Islet precursor cell (in vitro differentiated cells): Measurements from ENCODE around the gene HK2.
"Not testable (repeated sequence)": the region's sequence is repeated elsewhere in the genome, so short reads cannot be mapped to it uniquely, and the experiment has no call there.

Experiments used
- DNase-seq: peaks from one replicate; pipeline ENCODE4 v3.0.0-alpha.2; 2018

Gene HK2

DNA sequence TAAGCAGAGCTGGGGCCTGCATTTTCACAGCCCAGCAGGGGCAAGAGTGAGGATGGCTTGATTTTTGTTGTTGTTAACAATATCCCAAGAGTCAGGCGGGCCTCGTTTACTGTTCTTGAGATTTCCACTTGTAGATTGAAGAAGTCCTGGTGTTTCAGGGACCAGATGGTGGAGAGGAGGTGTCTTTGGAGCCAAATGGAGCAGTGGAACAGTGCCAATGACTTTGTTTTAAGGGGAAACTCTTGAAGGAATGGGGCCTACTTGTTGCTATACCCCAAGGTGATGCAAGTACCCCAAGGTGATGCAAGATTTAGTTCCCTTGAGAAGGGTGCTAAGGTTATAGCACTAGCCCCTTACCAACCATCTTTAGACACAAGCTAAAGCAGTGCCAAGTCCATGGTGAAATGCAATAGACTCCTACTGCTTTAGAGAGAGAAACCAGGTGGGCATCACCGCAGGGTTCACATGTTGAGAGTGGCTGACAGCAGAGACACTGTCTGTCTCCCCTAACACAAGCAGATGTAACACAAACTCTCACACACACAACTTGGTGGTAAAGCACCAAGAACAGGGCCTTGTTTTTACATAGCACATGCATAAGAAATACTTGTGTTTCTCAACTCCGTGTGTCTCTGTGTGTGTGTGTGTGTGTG, 44.0 kb downstream of the HK2 start:
- no peak for DNase-seq

GRCh38 chr2:74878551-74878950, 44.6 kb downstream of the HK2 start:
- DNase-seq, result no peak

DNA sequence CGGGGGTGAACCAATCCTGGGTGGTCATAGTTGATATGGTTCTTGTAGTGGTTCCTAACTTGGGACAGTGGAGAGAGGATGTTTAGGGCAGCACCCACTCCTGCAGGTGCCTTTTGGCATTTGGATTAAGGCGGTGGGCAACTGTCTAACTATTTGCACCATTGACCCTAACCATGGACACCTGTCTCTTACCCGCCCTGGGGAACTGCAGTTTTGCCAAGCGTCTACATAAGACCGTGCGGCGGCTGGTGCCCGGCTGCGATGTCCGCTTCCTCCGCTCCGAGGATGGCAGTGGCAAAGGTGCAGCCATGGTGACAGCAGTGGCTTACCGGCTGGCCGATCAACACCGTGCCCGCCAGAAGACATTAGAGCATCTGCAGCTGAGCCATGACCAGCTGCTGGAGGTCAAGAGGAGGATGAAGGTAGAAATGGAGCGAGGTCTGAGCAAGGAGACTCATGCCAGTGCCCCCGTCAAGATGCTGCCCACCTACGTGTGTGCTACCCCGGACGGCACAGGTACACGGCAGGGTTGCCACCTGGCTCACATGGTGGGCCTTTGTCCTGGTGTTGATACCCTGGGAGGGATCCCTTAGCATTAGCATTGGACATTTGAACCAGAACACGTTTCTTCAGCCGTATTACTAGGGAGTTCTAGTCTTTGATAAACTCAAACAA, 46.3 kb downstream of the HK2 start:
- DNase-seq, result no peak

- DNase-seq, result peak; percentile 93
Measured at GRCh38 chr2:74881176-74881575, 47.2 kb downstream of the HK2 start.

DNA sequence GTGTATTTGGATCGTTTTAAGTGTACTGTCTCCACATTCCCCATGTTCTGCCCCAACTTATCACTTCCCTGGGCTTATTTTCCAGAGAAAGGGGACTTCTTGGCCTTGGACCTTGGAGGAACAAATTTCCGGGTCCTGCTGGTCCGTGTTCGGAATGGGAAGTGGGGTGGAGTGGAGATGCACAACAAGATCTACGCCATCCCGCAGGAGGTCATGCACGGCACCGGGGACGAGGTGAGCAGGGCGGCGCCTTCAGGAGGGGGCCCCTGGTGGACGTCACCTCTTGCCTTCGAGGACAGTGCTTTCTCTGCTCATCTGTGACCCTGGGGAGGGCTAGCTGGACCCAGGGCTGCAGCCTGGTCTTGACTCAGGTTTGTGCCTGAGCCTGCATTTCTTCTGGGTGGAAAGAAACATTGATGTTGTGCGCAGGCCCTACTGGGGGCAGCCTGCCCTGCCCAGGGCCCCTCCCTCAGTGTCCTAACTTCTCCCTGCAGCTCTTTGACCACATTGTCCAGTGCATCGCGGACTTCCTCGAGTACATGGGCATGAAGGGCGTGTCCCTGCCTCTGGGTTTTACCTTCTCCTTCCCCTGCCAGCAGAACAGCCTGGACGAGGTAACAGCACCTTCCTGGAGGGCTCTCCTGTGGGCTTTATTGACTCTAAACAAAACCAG, 47.8 kb downstream of the HK2 start:
- DNase-seq, result no peak

DNA sequence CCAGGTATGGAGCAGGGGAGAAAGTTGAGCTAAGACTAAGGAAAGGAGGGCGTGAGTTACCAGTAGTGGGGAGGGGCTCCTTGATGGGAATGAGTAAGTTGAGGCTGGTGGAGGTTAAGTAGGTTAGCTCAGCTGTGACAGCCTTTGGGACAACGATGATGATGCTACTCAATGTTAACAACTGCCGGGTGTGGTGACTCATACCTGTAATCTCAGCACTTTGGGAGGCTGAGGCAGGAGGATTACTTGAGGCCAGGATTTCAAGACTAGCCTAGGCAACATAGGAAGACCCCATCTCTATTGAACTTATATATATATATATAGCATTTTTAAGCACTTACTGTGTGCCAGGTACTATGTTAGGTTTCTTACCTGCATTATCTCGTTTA, 48.4 kb downstream of the HK2 start:
- DNase-seq, result no peak

DNA sequence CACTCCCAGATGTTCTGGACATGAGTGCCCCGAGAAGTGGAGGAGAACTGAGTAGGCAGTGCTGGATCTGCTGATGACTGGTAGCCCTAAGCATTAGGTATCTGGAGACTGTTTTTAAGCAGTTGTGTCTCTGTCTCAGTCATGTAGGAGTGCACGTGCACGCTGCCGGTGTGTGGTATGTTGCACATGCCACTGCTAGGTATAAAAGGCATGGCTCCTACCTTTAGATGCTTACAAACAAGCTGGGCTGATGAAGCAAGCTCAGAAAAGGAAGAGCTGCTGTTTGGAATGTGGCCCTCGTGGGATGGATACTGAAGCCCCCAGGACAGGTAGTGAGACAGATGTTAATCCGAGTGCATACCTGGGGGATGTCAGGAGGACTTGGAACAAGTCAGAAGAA, 49.1 kb downstream of the HK2 start:
- no peak for DNase-seq

DNA sequence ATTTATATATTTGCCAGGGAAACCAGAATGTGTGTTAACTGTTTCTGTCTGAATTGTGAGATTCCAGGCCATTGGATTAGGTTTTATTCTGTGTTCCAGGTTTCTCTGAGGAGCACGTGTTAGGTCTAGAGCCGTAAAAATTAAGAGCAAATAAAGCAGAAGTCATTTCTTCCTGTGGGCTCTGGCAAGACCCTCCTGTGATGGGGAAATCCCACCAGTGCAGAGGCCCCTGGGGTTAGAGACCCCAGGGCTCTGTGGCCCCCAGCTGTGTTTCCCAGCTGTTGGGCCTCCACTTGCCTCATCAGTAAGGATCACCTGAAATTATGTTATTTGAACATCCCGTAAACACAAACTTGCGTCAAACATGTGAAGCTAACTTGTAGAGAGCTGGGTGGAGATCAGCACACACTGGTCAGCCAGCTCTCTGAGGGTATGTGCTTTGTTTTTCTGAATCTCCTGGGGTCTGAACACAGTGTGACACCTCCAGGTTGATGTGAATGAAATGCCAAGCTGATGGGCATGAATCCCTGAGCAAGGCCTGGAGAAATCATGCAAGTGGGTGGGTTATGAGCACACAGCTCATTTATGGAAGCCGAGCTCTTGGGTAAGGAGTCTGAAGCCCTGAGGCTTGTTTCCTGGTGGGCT, 50.3 kb downstream of the HK2 start:
- DNase-seq, result no peak

GRCh38 chr2:74884866-74885265, 50.9 kb downstream of the HK2 start:
- no peak for DNase-seq

DNA sequence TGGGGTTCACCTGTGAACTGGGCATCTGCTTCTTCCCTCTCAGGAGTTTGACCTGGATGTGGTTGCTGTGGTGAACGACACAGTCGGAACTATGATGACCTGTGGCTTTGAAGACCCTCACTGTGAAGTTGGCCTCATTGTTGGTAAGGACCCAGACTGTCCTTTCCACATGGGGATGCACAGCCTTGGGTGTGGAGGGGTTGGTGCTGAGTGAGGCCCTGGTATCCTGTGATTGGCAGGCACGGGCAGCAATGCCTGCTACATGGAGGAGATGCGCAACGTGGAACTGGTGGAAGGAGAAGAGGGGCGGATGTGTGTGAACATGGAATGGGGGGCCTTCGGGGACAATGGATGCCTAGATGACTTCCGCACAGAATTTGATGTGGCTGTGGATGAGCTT, 52.3 kb downstream of the HK2 start:
- DNase-seq, result no peak

- DNase-seq, result no peak
Measured at GRCh38 chr2:74886811-74887210, 52.9 kb downstream of the HK2 start.

- peak; percentile 83 for DNase-seq
Measured at GRCh38 chr2:74887445-74887951, 53.6 kb downstream of the HK2 start.

DNA sequence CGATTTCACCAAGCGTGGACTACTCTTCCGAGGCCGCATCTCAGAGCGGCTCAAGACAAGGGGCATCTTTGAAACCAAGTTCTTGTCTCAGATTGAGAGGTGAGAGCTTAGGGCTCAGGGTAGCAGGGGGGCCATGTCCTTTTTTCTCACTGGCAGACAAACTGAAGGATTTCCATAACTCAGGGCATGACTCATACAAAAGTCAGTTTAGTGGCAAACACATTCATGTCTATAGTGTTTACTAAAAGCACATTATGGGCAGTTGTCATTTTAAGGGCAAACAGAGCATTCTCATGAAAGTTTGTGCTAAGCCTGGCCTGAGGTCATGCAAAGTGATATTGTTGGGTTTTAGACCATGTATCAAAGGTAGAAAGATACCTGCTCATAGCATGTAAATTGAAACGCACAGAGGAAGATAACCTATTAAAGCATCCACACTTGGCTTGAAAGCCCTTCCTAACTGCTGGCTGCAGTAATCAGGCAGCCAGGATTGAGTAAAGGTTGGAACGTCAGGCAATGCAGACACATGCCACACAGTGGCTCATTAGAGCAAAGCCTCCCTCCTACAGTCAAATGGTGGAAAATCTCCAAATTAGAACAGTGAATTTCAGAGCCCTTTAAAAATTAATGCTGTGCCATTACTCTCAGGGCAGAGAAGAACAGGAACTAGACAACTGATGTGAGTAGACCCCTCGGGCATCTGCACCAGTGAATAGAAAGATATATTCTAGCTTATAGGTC, 54.2 kb downstream of the HK2 start:
- no peak for DNase-seq

GRCh38 chr2:74889159-74889558, 55.2 kb downstream of the HK2 start:
- no peak for DNase-seq

- DNase-seq, result no peak
Measured at GRCh38 chr2:74890711-74891110, 56.8 kb downstream of the HK2 start.

GRCh38 chr2:74891136-74891764, 57.3 kb downstream of the HK2 start:
- no peak for DNase-seq

- not testable (repeated sequence) for DNase-seq
Measured at GRCh38 chr2:74891816-74892215, 57.9 kb downstream of the HK2 start.

DNA sequence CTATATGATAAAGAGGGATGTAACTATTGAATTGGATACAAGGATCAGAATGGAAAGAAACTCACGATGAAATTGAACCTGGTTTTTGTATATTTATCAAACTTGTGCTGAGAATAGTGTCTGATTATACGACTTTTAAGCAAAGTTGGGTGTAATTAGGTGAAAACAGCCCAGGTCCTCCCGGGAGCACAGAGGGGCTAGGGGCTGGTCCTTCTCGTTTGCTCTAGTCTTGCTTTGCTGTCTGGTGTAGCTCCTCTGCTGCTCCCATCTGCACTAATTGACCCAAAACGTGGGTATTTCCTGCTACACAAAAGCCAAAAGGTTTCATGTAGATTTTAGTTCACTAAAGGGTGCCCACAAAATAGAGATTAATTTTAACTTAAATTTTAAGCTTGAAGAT, 58.7 kb downstream of the HK2 start:
- no peak for DNase-seq

- no peak for DNase-seq
Measured at GRCh38 chr2:74893332-74893731, 59.4 kb downstream of the HK2 start.

GRCh38 chr2:74894272-74894981, 60.5 kb downstream of the HK2 start:
- DNase-seq, result no peak

GRCh38 chr2:74895001-74895400, 61.1 kb downstream of the HK2 start:
- no peak for DNase-seq

DNA sequence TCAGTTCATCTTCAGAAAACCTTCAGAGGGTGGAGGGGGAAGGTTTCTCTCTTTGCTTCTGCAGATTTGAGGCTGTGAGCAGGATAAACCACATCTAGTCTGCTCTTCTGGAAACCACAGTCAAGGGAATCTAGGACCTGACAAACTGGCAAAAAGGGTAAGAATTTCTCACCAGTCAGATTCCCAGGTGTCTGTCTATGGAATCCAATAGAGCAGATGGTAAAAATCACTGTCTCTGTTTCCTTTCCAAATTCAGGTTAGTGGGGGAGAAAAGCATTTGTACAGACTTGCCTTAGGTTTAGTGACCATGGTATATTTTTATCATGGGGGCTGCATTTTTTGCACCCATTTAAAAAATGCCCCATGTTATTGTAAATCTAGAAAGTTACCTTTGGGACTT, 62.3 kb downstream of the HK2 start:
- DNase-seq, result no peak
